ENCODE measurements around the gene SPRN. TPM values are rescaled to one million over a fixed set of nuclear protein-coding genes. Genes with fewer than 3 reads are reported as not detected.

The SPRN gene
- total and polyA plus RNA-seq, 2 of the 4 experiments (the other 2 are of a cell fraction): 0.36 to 2.3 TPM

DNA sequence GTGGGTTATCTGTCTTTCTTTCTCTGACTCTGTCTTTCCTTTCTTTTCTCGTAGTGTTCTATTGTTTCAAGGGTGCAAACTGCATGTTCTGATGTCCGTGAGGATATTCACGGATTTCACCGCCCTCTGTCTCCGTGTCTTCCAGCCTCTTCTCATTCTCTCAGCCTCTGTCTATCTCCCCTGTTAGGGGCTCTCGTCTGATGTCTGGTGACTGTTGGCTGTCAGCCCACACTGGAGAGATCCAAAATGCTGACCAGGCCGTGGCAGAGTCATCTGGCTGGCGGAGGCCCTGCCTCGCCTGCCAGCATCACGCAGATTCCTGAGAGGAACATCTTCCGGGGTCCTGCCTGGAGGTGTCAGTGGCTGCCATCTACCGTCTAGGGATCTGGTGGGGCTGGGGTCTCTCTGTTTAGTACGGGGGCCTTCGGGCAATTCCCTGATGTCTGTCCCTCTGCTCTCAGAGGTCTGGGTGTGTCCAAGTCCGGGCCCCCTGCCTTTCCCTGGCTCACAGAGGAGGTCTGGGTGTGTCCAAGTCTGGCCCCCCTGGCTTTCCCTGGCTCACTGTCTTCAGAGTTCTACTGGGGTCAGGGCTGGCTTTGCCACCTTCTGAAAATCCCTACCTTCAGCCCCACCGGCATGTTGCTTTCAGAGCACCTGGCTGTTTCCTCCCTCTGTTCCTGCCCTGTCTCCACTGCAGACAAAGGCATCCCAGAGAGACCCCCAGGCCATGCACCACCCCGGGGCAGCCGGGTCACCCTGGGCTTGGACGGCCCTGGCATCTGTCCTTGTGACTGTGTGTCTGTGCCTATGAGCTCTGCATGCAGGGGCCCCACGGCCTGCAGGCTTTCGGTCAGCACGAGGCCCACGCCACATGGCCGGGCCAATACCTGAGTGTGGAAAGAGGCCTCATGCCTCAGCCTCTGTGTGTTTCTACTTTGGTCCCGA is 15.4 kb upstream of the SPRN start:
- no peak overlapping the region for H2BK20ac ChIP-seq (ENCODE audit: low read depth, low read length)
- H3K56ac ChIP-seq (ENCODE audit: extremely low read depth, insufficient read depth, low read length): no peak overlapping the region
- DNase-seq (no peak), ATAC-seq (ENCODE audit: low read depth) (no peak)
- intact Hi-C loops (cut with micrococcal nuclease): loop anchor here (5.0 kb wide), 1 partner anchor 58 kb away; no protein-coding TSS in a partner anchor
- in situ Hi-C loops (cut with MboI; ENCODE audit: low sequenced_read_pairs): loop anchor here (5.0 kb wide), 1 partner anchor 133 kb away; no protein-coding TSS in a partner anchor
- H2BK15ac ChIP-seq (ENCODE audit: low read depth, low read length): no peak overlapping the region
- no peak overlapping the region for H2BK5ac ChIP-seq (ENCODE audit: low read depth, low read length, poor library complexity, severe bottlenecking)
- H3K4me2 ChIP-seq (ENCODE audit: low read depth, low read length): no peak overlapping the region
- no peaks in the 10 kb centered on the region; the same call in 1 of the 2 replicates for H3K9me3 ChIP-seq (ENCODE audit: control insufficient read depth, insufficient read depth, low read length)
- ChIA-PET POLR2A (ENCODE audit: unreplicated experiment) (no interaction called here), CTCF (interaction anchor here (0.7 kb wide), 1 partner anchor 23 kb away, joined by 3 read pairs; no protein-coding TSS in a partner anchor)
- no peak overlapping the region for H3K4me3 ChIP-seq (ENCODE audit: insufficient read depth, low read depth, low read length)
- H3K27me3 ChIP-seq (ENCODE audit: control insufficient read depth, insufficient read depth, low read length): no peaks in the 10 kb centered on the region
- no peak overlapping the region for H3K23ac ChIP-seq (ENCODE audit: low read depth, low read length)
- H2AK5ac ChIP-seq (ENCODE audit: low read depth, low read length): no peak overlapping the region
- H4K5ac ChIP-seq (ENCODE audit: low read depth, low read length): no peak overlapping the region
- no peak overlapping the region for H4K8ac ChIP-seq (ENCODE audit: low read depth in 2 of 2, low read length in 2 of 2)
- no peak for TF ChIP-seq POLR2A (IDR thresholded peaks at IDR 0.05; ENCODE audit: low read depth, low read length)
- TF ChIP-seq, protein P1, sequence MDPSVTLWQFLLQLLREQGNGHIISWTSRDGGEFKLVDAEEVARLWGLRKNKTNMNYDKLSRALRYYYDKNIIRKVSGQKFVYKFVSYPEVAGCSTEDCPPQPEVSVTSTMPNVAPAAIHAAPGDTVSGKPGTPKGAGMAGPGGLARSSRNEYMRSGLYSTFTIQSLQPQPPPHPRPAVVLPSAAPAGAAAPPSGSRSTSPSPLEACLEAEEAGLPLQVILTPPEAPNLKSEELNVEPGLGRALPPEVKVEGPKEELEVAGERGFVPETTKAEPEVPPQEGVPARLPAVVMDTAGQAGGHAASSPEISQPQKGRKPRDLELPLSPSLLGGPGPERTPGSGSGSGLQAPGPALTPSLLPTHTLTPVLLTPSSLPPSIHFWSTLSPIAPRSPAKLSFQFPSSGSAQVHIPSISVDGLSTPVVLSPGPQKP (IDR thresholded peaks at IDR 0.05; ENCODE audit: borderline replicate concordance, low read depth, low read length): no peak
- TF ChIP-seq MXI1 (IDR thresholded peaks at IDR 0.05; ENCODE audit: borderline replicate concordance, low read depth, low read length): no peak
- TF ChIP-seq SMC3 (IDR thresholded peaks at IDR 0.05; ENCODE audit: low read depth, low read length): no peak
- TF ChIP-seq, protein P2, sequence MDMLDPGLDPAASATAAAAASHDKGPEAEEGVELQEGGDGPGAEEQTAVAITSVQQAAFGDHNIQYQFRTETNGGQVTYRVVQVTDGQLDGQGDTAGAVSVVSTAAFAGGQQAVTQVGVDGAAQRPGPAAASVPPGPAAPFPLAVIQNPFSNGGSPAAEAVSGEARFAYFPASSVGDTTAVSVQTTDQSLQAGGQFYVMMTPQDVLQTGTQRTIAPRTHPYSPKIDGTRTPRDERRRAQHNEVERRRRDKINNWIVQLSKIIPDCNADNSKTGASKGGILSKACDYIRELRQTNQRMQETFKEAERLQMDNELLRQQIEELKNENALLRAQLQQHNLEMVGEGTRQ (IDR thresholded peaks at IDR 0.05; ENCODE audit: low read depth, low read length): no peak
- TF ChIP-seq FOS (IDR thresholded peaks at IDR 0.05; ENCODE audit: low read depth, low read length): no peak
- no peak for TF ChIP-seq MAZ (IDR thresholded peaks at IDR 0.05; ENCODE audit: borderline replicate concordance, low read depth, low read length)
- TF ChIP-seq CHD1 (IDR thresholded peaks at IDR 0.05; ENCODE audit: low read depth, low read length): no peak
- no peak overlapping the region for H2AFZ ChIP-seq (replicated peaks; ENCODE audit: low read length, poor library complexity)
- no peaks in the 10 kb centered on the region; the same call in 1 of the 2 replicates for H3K9me1 ChIP-seq (ENCODE audit: insufficient read depth, low read length)
- no peaks in the 10 kb centered on the region for H3K36me3 ChIP-seq (ENCODE audit: control insufficient read depth, insufficient read depth, low read length)
- BruUV-seq (replicated peaks): no TSS peak
- H3K18ac ChIP-seq (ENCODE audit: low read depth, low read length): no peak overlapping the region
- H3K4me1 ChIP-seq (ENCODE audit: control insufficient read depth, insufficient read depth, low read length): no peaks in the 10 kb centered on the region
- dilution Hi-C loops (cut with HindIII; ENCODE audit: low sequenced_read_pairs, unreplicated experiment): no loop called here
- no peak overlapping the region for H2AK9ac ChIP-seq (replicated peaks; ENCODE audit: low read depth, low read length, poor library complexity)
- no peaks in the 10 kb centered on the region for H3K79me1 ChIP-seq (ENCODE audit: low read depth in 1 of 2, low read length in 2 of 2)
- H2BK120ac ChIP-seq (ENCODE audit: low read depth, low read length): no peak overlapping the region
- H3K27ac ChIP-seq (ENCODE audit: insufficient read depth, low read length): no peak overlapping the region
- H3K9ac ChIP-seq (ENCODE audit: low read depth, low read length): no peak overlapping the region
- H3K4ac ChIP-seq (ENCODE audit: low read depth, low read length): no peak overlapping the region
- H3K14ac ChIP-seq (replicated peaks; ENCODE audit: low read depth, low read length): no peak overlapping the region
- 87% methylated on average over 9 of the region's 25 CpGs; no CpG with 5 or more reads in 1 of the 2 experiments for WGBS, 2 experiments (ENCODE audit: extremely low coverage in 2 of 2, insufficient read length in 1 of 2)
- H4K91ac ChIP-seq (ENCODE audit: insufficient read depth, low read depth, low read length): no peak overlapping the region
- no peaks in the 10 kb centered on the region for H4K20me1 ChIP-seq (ENCODE audit: insufficient read depth, low read length)

All from IMR-90 (cell line).